CD4-positive, CD25-positive, alpha-beta regulatory T cell (primary cell): Measurements from ENCODE around the gene TMEM237. TPM values are rescaled to one million over a fixed set of nuclear protein-coding genes. Genes with fewer than 3 reads are reported as not detected.
"Not testable (repeated sequence)": the region's sequence is repeated elsewhere in the genome, so short reads cannot be mapped to it uniquely, and the experiment has no call there.

ENCODE experiments used
- ATAC-seq, 2 donors: fragments of 150-1000 bp; cut with Tn5 transposase; one replicate each; pipeline ENCODE4 v1.10.0; 2021; ENCODE audit warnings: low read depth in 2 of 2, moderate number of reproducible peaks in 2 of 2, moderate library complexity in 1 of 2
- DNase-seq, 3 donors: peaks; one replicate each; pipeline versions ENCODE4 v3.0.0 to v3.0.0-alpha.2; 2012 to 2022; ENCODE audit warnings: mixed read lengths in 1 of 3
- H3K27ac ChIP-seq: one replicate; pipeline ENCODE4 v1.7.0; 2013; ENCODE audit warnings: mild to moderate bottlenecking, low read length; ENCODE audit not compliant: insufficient read depth, poor library complexity, severe bottlenecking
- H3K27me3 ChIP-seq: one replicate; pipeline ENCODE4 v1.7.0; 2013; ENCODE audit warnings: low read length; ENCODE audit not compliant: control insufficient read depth, insufficient read depth
- H3K36me3 ChIP-seq: one replicate; pipeline ENCODE4 v1.7.0; 2013; ENCODE audit warnings: mild to moderate bottlenecking, low read length, moderate library complexity; ENCODE audit not compliant: control insufficient read depth, insufficient read depth
- H3K4me1 ChIP-seq: 2 replicates; pipeline ENCODE4 v1.7.0; 2013; ENCODE audit warnings: mild to moderate bottlenecking, low read length; ENCODE audit not compliant: insufficient read depth, control insufficient read depth, poor library complexity, severe bottlenecking
- H3K4me3 ChIP-seq: one replicate; pipeline ENCODE4 v1.7.0; 2013; ENCODE audit warnings: low read depth, mild to moderate bottlenecking, low read length, moderate library complexity
- H3K9me3 ChIP-seq, 2 experiments: 1 replicate in 1 of 2; 2 replicates in 1 of 2; pipeline ENCODE4 v1.7.0; 2013; ENCODE audit warnings: low read length in 2 of 2, mild to moderate bottlenecking in 1 of 2, moderate library complexity in 1 of 2; ENCODE audit not compliant: control insufficient read depth in 2 of 2
- H3K27ac Mint-ChIP-seq, 3 donors: one replicate each; pipeline ENCODE4 v1.8.0; 2020 to 2022; ENCODE audit warnings: mild to moderate bottlenecking in 3 of 3, mixed read lengths in 3 of 3, moderate library complexity in 2 of 3
- H3K27me3 Mint-ChIP-seq: one replicate; pipeline ENCODE4 v1.8.0; 2022; ENCODE audit warnings: mild to moderate bottlenecking, mixed read lengths
- H3K36me3 Mint-ChIP-seq: one replicate; pipeline ENCODE4 v1.8.0; 2020; ENCODE audit warnings: mixed read lengths
- H3K4me1 Mint-ChIP-seq, 4 donors: one replicate each; pipeline ENCODE4 v1.8.0; 2020 to 2022; ENCODE audit warnings: mixed read lengths in 4 of 4, mild to moderate bottlenecking in 1 of 4
- H3K4me3 Mint-ChIP-seq, 4 donors: one replicate each; pipeline ENCODE4 v1.8.0; 2020 to 2022; ENCODE audit warnings: mild to moderate bottlenecking in 4 of 4, mixed read lengths in 4 of 4, moderate library complexity in 3 of 4
- H3K9me3 Mint-ChIP-seq, 7 donors: one replicate each; pipeline ENCODE4 v1.8.0; 2020 to 2022; ENCODE audit warnings: mixed read lengths in 7 of 7, mild to moderate bottlenecking in 3 of 7, moderate library complexity in 2 of 7
- polyA plus RNA-seq, 4 donors: library from polyadenylated mRNA; unstranded; fragments of 300-500 nt; fragmentation: Illumina TruSeq; gene quantifications; one replicate each; pipeline ENCODE4 v1.2.3, GENCODE V29; 2021
- total RNA-seq: library from RNA; stranded (reverse); gene quantifications from one replicate; pipeline ENCODE4 v1.2.3, GENCODE V29; 2022

Gene TMEM237
- total and polyA plus RNA-seq, 5 donors from 2014 or later: 2.4 to 6.5 (median 4.3) TPM

- peaks cover 3% of the 10 kb centered on the region for H3K36me3 Mint-ChIP-seq
- no peak overlapping the region for H3K27ac Mint-ChIP-seq
- Histone ChIP-seq H3K27me3 (no peaks in the 10 kb centered on the region), H3K9me3 (no peaks in the 10 kb centered on the region), H3K4me1 (no peaks in the 10 kb centered on the region), H3K4me3 (no peak overlapping the region), H3K27ac (no peak overlapping the region), H3K36me3 (no peaks in the 10 kb centered on the region)
- ATAC-seq (no peak), DNase-seq (no peak)
- H3K27me3 Mint-ChIP-seq: peaks cover 30% of the 10 kb centered on the region
- peaks cover 0 to 7% (median 1%) of the 10 kb centered on the region in 7 donors for H3K9me3 Mint-ChIP-seq
- no peak overlapping the region for H3K4me3 Mint-ChIP-seq
- H3K4me1 Mint-ChIP-seq: no peaks in the 10 kb centered on the region
Measured at GRCh38 chr2:201673546-201673945, 30.2 kb upstream of the TMEM237 start.

DNA sequence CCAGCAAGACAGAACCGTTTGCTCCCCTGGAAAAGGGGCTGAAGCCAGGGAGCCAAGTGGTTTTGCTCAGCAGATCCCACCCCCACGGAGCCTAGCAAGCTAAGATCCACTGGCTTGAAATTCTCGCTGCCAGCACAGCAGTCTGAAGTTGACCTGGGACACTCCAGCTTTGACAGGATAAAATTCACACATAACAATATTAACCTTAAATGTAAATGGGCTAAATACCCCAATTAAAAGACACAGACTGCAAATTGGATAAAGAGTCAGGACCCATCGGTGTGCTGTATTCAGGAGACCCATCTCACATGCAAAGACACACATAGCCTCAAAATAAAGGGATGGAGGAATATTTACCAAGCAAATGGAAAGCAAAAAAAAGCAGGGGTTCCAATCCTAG lies 27.9 kb upstream of the TMEM237 start:
- H3K4me1 Mint-ChIP-seq, H3K36me3 Mint-ChIP-seq, DNase-seq, H3K36me3 ChIP-seq, H3K4me3 ChIP-seq, H3K9me3 Mint-ChIP-seq, H3K9me3 ChIP-seq, H3K27ac Mint-ChIP-seq, H3K4me1 ChIP-seq, ATAC-seq, H3K27ac ChIP-seq, H3K27me3 ChIP-seq, H3K4me3 Mint-ChIP-seq: not testable (repeated sequence)
- H3K27me3 Mint-ChIP-seq: peaks cover 24% of the 10 kb centered on the region

GRCh38 chr2:201669865-201670264 lies 26.6 kb upstream of the TMEM237 start:
- Mint-ChIP-seq H3K27ac (no peak overlapping the region), H3K4me3 (no peak overlapping the region), H3K4me1 (peaks cover 0 to 2% (median 0%) of the 10 kb centered on the region in 4 donors), H3K9me3 (peaks cover 0 to 7% (median 1%) of the 10 kb centered on the region in 7 donors), H3K27me3 (peaks cover 25% of the 10 kb centered on the region), H3K36me3 (peaks cover 3% of the 10 kb centered on the region)
- H3K4me1 ChIP-seq: no peaks in the 10 kb centered on the region
- H3K27ac ChIP-seq: no peak overlapping the region
- H3K36me3 ChIP-seq: no peaks in the 10 kb centered on the region
- no peak overlapping the region for H3K4me3 ChIP-seq
- H3K27me3 ChIP-seq: peaks cover 2% of the 10 kb centered on the region
- ATAC-seq (no peak), DNase-seq (no peak)
- H3K9me3 ChIP-seq: no peaks in the 10 kb centered on the region

GRCh38 chr2:201668402-201668910 lies 25.2 kb upstream of the TMEM237 start:
- peaks cover 0 to 7% (median 1%) of the 10 kb centered on the region in 7 donors for H3K9me3 Mint-ChIP-seq
- no peak overlapping the region for H3K27ac Mint-ChIP-seq

GRCh38 chr2:201664334-201664733 lies 21.0 kb upstream of the TMEM237 start:
- H3K27ac Mint-ChIP-seq: no peak overlapping the region
- no peak overlapping the region for H3K4me3 Mint-ChIP-seq
- H3K36me3 Mint-ChIP-seq: no peaks in the 10 kb centered on the region
- no peak for DNase-seq
- no peak for ATAC-seq
- peaks cover 0 to 1% (median 0%) of the 10 kb centered on the region in 7 donors for H3K9me3 Mint-ChIP-seq
- peaks cover 0 to 2% (median 0%) of the 10 kb centered on the region in 4 donors for H3K4me1 Mint-ChIP-seq
- Histone ChIP-seq H3K4me1 (no peaks in the 10 kb centered on the region), H3K36me3 (no peaks in the 10 kb centered on the region), H3K4me3 (no peak overlapping the region), H3K9me3 (no peaks in the 10 kb centered on the region), H3K27ac (no peak overlapping the region), H3K27me3 (peaks cover 4% of the 10 kb centered on the region)
- peaks cover 17% of the 10 kb centered on the region for H3K27me3 Mint-ChIP-seq

More at GRCh38 chr2:201668402-201668910, 25.2 kb upstream of the TMEM237 start:
- no peak overlapping the region for H3K27ac ChIP-seq
- peaks cover 0 to 2% (median 0%) of the 10 kb centered on the region in 4 donors for H3K4me1 Mint-ChIP-seq
- DNase-seq (no peak), ATAC-seq (no peak)
- H3K9me3 ChIP-seq: no peaks in the 10 kb centered on the region
- H3K27me3 Mint-ChIP-seq: peaks cover 25% of the 10 kb centered on the region
- H3K4me3 ChIP-seq: no peak overlapping the region
- H3K4me1 ChIP-seq: no peaks in the 10 kb centered on the region
- H3K27me3 ChIP-seq: peaks cover 2% of the 10 kb centered on the region
- H3K36me3 Mint-ChIP-seq: peaks cover 3% of the 10 kb centered on the region
- H3K36me3 ChIP-seq: no peaks in the 10 kb centered on the region
- no peak overlapping the region for H3K4me3 Mint-ChIP-seq

GRCh38 chr2:201661366-201661765 lies 18.1 kb upstream of the TMEM237 start:
- Mint-ChIP-seq H3K36me3 (no peaks in the 10 kb centered on the region), H3K27ac (no peak overlapping the region)

GRCh38 chr2:201660293-201660895 lies 17.1 kb upstream of the TMEM237 start:
- Mint-ChIP-seq H3K27me3 (peaks cover 15% of the 10 kb centered on the region), H3K9me3 (peaks cover 0 to 2% (median 0%) of the 10 kb centered on the region in 7 donors), H3K4me1 (no peaks in the 10 kb centered on the region), H3K27ac (no peak overlapping the region), H3K36me3 (no peaks in the 10 kb centered on the region), H3K4me3 (no peak overlapping the region)
- no peaks in the 10 kb centered on the region for H3K4me1 ChIP-seq
- no peak overlapping the region for H3K27ac ChIP-seq
- no peaks in the 10 kb centered on the region for H3K9me3 ChIP-seq
- ATAC-seq (no peak), DNase-seq (peak in 1 of 3 donors; percentile 8)
- peaks cover 5% of the 10 kb centered on the region for H3K27me3 ChIP-seq
- no peak overlapping the region for H3K4me3 ChIP-seq
- no peaks in the 10 kb centered on the region for H3K36me3 ChIP-seq

More at GRCh38 chr2:201661366-201661765, 18.1 kb upstream of the TMEM237 start:
- H3K9me3 ChIP-seq: no peaks in the 10 kb centered on the region
- no peak overlapping the region for H3K4me3 Mint-ChIP-seq
- H3K36me3 ChIP-seq: no peaks in the 10 kb centered on the region
- H3K27me3 Mint-ChIP-seq: peaks cover 23% of the 10 kb centered on the region
- ATAC-seq (no peak), DNase-seq (no peak)
- peaks cover 7% of the 10 kb centered on the region for H3K27me3 ChIP-seq
- H3K4me1 Mint-ChIP-seq: peaks cover 0 to 2% (median 0%) of the 10 kb centered on the region in 4 donors
- H3K4me3 ChIP-seq: no peak overlapping the region
- H3K4me1 ChIP-seq: no peaks in the 10 kb centered on the region
- no peak overlapping the region for H3K27ac ChIP-seq
- peaks cover 0 to 1% (median 0%) of the 10 kb centered on the region in 7 donors for H3K9me3 Mint-ChIP-seq

DNA sequence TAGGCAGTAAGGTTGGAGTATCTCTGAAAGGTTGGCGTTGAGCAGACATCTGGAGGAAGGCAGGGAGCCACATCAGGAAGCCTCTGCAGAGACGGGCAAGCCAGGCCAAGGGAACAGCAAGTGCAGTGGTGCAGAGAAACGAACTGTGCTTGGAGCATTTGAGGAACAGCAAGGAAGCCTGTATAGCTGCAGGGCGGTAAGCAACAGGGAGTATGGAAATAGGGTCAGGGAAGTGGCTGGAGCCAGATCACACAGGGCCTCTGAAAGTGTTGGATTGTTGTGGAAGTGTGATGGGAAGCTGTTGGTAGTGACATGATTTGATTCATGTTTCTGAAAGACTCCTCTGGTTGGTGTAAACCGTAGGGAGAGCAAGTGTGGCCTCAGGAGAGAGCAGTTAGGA lies 13.4 kb upstream of the TMEM237 start:
- ATAC-seq: no peak
- no peak overlapping the region for H3K27ac ChIP-seq
- no peaks in the 10 kb centered on the region for H3K36me3 Mint-ChIP-seq
- H3K4me1 Mint-ChIP-seq: peaks cover 0 to 4% (median 0%) of the 10 kb centered on the region in 4 donors
- peaks cover 7% of the 10 kb centered on the region for H3K27me3 ChIP-seq
- no peak overlapping the region for H3K4me3 ChIP-seq
- no peaks in the 10 kb centered on the region for H3K36me3 ChIP-seq
- no peak overlapping the region for H3K4me3 Mint-ChIP-seq
- H3K27ac Mint-ChIP-seq: no peak overlapping the region
- DNase-seq: no peak
- no peaks in the 10 kb centered on the region for H3K4me1 ChIP-seq
- H3K9me3 Mint-ChIP-seq: peaks cover 0 to 2% (median 0%) of the 10 kb centered on the region in 7 donors
- peaks cover 35% of the 10 kb centered on the region for H3K27me3 Mint-ChIP-seq
- no peaks in the 10 kb centered on the region for H3K9me3 ChIP-seq
